ENCODE measurements around the gene PSMB3.

PSMB3 gene

GRCh38 chr17:38739305-38739704, 13.2 kb upstream of the PSMB3 start:
- TF ChIP-seq, protein P1, sequence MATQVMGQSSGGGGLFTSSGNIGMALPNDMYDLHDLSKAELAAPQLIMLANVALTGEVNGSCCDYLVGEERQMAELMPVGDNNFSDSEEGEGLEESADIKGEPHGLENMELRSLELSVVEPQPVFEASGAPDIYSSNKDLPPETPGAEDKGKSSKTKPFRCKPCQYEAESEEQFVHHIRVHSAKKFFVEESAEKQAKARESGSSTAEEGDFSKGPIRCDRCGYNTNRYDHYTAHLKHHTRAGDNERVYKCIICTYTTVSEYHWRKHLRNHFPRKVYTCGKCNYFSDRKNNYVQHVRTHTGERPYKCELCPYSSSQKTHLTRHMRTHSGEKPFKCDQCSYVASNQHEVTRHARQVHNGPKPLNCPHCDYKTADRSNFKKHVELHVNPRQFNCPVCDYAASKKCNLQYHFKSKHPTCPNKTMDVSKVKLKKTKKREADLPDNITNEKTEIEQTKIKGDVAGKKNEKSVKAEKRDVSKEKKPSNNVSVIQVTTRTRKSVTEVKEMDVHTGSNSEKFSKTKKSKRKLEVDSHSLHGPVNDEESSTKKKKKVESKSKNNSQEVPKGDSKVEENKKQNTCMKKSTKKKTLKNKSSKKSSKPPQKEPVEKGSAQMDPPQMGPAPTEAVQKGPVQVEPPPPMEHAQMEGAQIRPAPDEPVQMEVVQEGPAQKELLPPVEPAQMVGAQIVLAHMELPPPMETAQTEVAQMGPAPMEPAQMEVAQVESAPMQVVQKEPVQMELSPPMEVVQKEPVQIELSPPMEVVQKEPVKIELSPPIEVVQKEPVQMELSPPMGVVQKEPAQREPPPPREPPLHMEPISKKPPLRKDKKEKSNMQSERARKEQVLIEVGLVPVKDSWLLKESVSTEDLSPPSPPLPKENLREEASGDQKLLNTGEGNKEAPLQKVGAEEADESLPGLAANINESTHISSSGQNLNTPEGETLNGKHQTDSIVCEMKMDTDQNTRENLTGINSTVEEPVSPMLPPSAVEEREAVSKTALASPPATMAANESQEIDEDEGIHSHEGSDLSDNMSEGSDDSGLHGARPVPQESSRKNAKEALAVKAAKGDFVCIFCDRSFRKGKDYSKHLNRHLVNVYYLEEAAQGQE (IDR thresholded peaks at IDR 0.05; ENCODE audit: insufficient read depth in 1 of 2, low read depth in 2 of 2, low read length in 2 of 2) = no peak
- no peak for TF ChIP-seq SIN3A (IDR thresholded peaks at IDR 0.05; ENCODE audit: borderline replicate concordance, insufficient read depth, low read length)
- no peak for TF ChIP-seq POLR2AphosphoS5 (IDR thresholded peaks at IDR 0.05; ENCODE audit: low read depth, low read length)
- TF ChIP-seq FOXP2 (optimal IDR thresholded peaks at IDR 0.05; ENCODE audit: borderline replicate concordance, extremely low read depth, extremely low read length, insufficient read depth) = no peak
- no peak for TF ChIP-seq TAF1 (IDR thresholded peaks at IDR 0.05; ENCODE audit: borderline replicate concordance, insufficient read depth, low read length)

- TF ChIP-seq POLR2AphosphoS5 (IDR thresholded peaks at IDR 0.05; ENCODE audit: low read depth, low read length) = no peak
- no peak for TF ChIP-seq SIN3A (IDR thresholded peaks at IDR 0.05; ENCODE audit: borderline replicate concordance, insufficient read depth, low read length)
- TF ChIP-seq, protein P1 (IDR thresholded peaks at IDR 0.05; ENCODE audit: insufficient read depth in 1 of 2, low read depth in 2 of 2, low read length in 2 of 2) = no peak
- no peak for TF ChIP-seq FOXP2 (optimal IDR thresholded peaks at IDR 0.05; ENCODE audit: borderline replicate concordance, extremely low read depth, extremely low read length, insufficient read depth)
- no peak for TF ChIP-seq TAF1 (IDR thresholded peaks at IDR 0.05; ENCODE audit: borderline replicate concordance, insufficient read depth, low read length)
Measured at GRCh38 chr17:38740044-38740443, 12.5 kb upstream of the PSMB3 start.

- no peak for TF ChIP-seq SIN3A (IDR thresholded peaks at IDR 0.05; ENCODE audit: borderline replicate concordance, insufficient read depth, low read length)
- no peak for TF ChIP-seq FOXP2 (optimal IDR thresholded peaks at IDR 0.05; ENCODE audit: borderline replicate concordance, extremely low read depth, extremely low read length, insufficient read depth)
- no peak for TF ChIP-seq POLR2AphosphoS5 (IDR thresholded peaks at IDR 0.05; ENCODE audit: low read depth, low read length)
- TF ChIP-seq, protein P1 (IDR thresholded peaks at IDR 0.05; ENCODE audit: insufficient read depth in 1 of 2, low read depth in 2 of 2, low read length in 2 of 2) = no peak
- no peak for TF ChIP-seq TAF1 (IDR thresholded peaks at IDR 0.05; ENCODE audit: borderline replicate concordance, insufficient read depth, low read length)
Measured at GRCh38 chr17:38740806-38741205, 11.7 kb upstream of the PSMB3 start.

DNA sequence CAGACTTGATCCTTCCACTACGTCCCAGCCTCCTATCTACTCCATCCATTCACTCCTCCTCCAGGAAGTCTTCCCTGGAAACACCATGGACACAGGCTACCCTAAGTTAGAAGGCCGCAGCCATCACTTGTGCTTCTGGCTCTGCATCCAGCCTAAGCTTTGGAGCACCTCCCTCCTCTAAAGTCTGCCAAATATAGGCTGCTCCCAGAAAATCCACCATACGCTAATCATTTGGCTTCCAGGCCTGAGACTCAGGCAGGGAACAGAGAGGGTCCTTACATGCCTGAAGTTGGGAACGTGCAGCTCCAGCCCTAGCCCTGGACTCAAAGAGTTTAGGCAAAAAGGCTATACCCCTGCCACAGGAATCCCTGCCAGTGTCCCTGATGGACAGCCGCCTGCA, 11.1 kb upstream of the PSMB3 start:
- TF ChIP-seq POLR2AphosphoS5 (IDR thresholded peaks at IDR 0.05; ENCODE audit: low read depth, low read length) (no peak), FOXP2 (optimal IDR thresholded peaks at IDR 0.05; ENCODE audit: borderline replicate concordance, extremely low read depth, extremely low read length, insufficient read depth) (no peak), TAF1 (IDR thresholded peaks at IDR 0.05; ENCODE audit: borderline replicate concordance, insufficient read depth, low read length) (no peak), SIN3A (IDR thresholded peaks at IDR 0.05; ENCODE audit: borderline replicate concordance, insufficient read depth, low read length) (no peak)
- TF ChIP-seq, protein P1 (IDR thresholded peaks at IDR 0.05; ENCODE audit: insufficient read depth in 1 of 2, low read depth in 2 of 2, low read length in 2 of 2) = no peak

DNA sequence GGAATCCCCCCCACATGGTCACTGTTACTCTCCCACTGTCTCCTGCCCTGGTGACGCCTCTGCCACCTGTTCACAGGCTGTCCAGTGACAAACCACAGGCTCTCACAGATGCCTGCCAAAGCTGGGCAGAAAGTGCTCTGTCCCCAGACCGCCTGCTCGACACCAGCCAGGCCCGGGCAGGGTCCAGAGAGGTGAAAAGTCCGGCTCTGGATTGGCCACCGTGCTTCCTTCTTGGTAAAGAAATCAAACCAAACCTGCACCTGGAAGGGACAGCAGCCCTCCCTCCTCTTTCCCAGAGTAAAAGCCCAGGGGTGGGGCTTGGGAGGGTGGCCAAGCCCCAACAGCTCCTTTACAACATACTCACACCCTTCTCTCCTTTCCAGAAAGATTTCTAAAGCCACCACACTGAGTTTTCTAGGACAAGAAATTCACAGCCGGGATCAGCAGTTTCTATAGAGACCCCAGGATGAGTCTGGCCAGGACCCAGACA, 10.6 kb upstream of the PSMB3 start:
- TF ChIP-seq, protein P1 (IDR thresholded peaks at IDR 0.05; ENCODE audit: insufficient read depth in 1 of 2, low read depth in 2 of 2, low read length in 2 of 2) = no peak
- no peak for TF ChIP-seq TAF1 (IDR thresholded peaks at IDR 0.05; ENCODE audit: borderline replicate concordance, insufficient read depth, low read length)
- no peak for TF ChIP-seq POLR2AphosphoS5 (IDR thresholded peaks at IDR 0.05; ENCODE audit: low read depth, low read length)
- no peak for TF ChIP-seq FOXP2 (optimal IDR thresholded peaks at IDR 0.05; ENCODE audit: borderline replicate concordance, extremely low read depth, extremely low read length, insufficient read depth)

All from PFSK-1 (cell line).